Upper lobe of right lung (tissue), 1 donor: ENCODE measurements around the gene CXCR4. TPM values are rescaled to one million over a fixed set of nuclear protein-coding genes. Genes with fewer than 3 reads are reported as not detected.
"Not testable (repeated sequence)": the region's sequence is repeated elsewhere in the genome, so short reads cannot be mapped to it uniquely, and the experiment has no call there.

Experiments used
- ATAC-seq: fragments of 200-7000 bp; cut with Tn5 transposase; one replicate; pipeline ENCODE4 v1.9.1; 2020; ENCODE audit warnings: mild to moderate bottlenecking, moderate library complexity
- DNase-seq: peaks from one replicate; pipeline ENCODE4 v3.0.0-alpha.2; 2020
- H3K27ac ChIP-seq: fragments of 200-600 bp; one replicate; pipeline ENCODE4 v1.8.0; 2022
- H3K27me3 ChIP-seq: fragments of 200-600 bp; one replicate; pipeline ENCODE4 v1.8.0; 2022; ENCODE audit warnings: mild to moderate bottlenecking
- H3K36me3 ChIP-seq: fragments of 200-600 bp; one replicate; pipeline ENCODE4 v1.8.0; 2022
- H3K4me1 ChIP-seq: fragments of 200-600 bp; one replicate; pipeline ENCODE4 v1.8.0; 2022
- H3K4me3 ChIP-seq: fragments of 200-600 bp; one replicate; pipeline ENCODE4 v1.8.0; 2022; ENCODE audit warnings: mild to moderate bottlenecking
- H3K9me3 ChIP-seq: fragments of 200-600 bp; one replicate; pipeline ENCODE4 v1.8.0; 2022
- intact Hi-C: fragments of 100-400 bp; cut with DNase I; formaldehyde crosslinking; loops from one replicate; pipeline ENCODE4 v1.11.0; 2022
- total RNA-seq: library from RNA; stranded (reverse); fragmentation: NEBNext Ultra II Directional; extraction: Animal tissue kit (Norgen Biotek cat#: 25700); gene quantifications from one replicate; pipeline ENCODE4 v1.2.1, GENCODE V29; 2021
- TF ChIP-seq, protein P1 (sequence below): fragments of 200-600 bp; IDR thresholded peaks from one replicate; pipeline ENCODE4 v1.8.0; 2022; ENCODE audit warnings: antibody characterized with exemption
- donor health status: DM: no; HTN: yes; CAD: no; lungs with severe emphysema.

The CXCR4 gene
- total RNA-seq, 1 donor from 2014 or later: 45.2 TPM

DNA sequence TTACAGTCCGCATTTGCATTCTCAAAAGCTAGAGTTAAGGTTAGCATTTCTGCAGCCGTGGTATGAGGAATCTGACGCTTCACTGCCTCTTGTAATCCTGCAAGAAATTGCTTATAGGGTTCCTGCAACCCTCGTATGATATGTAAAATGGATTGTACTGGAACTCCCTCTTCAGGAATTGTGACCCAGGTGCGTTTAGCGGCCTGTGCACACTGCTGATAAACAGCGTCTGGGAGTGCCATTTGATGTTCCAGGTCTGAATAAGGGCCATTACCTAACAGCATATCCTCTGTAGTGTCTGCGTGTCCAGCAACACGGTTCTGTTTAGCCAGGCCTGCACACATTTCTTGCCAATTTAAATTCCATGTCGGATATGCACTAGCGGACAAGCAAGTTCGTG is 42.5 kb downstream of the CXCR4 start:
- no peak for DNase-seq

DNA sequence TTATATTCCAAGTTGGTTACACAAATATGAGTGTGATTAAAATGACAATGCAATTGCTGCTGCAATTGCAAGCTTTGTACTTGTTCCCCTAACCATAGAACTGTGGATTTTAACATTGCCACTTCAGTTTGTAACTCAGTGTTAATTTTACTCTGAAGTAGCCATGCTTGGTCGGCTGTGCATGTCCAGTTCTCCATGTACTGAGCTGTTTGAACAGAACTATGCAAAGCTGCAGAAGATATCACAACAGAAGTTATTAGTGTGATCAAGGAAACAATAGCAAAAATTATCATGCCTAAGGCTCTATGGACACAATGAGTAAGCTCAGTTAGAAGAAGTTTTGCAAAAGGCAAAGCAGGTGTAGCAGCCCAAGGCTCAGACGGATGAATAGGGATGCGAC is 45.3 kb downstream of the CXCR4 start:
- Histone ChIP-seq H3K4me3 (no peak overlapping the region), H3K9me3 (no peaks in the 10 kb centered on the region), H3K27me3 (no peaks in the 10 kb centered on the region), H3K36me3 (no peaks in the 10 kb centered on the region), H3K27ac (no peak overlapping the region), H3K4me1 (no peaks in the 10 kb centered on the region)
- ATAC-seq (no peak), DNase-seq (no peak)
- intact Hi-C loops: no loop called here
- TF ChIP-seq, protein P1, sequence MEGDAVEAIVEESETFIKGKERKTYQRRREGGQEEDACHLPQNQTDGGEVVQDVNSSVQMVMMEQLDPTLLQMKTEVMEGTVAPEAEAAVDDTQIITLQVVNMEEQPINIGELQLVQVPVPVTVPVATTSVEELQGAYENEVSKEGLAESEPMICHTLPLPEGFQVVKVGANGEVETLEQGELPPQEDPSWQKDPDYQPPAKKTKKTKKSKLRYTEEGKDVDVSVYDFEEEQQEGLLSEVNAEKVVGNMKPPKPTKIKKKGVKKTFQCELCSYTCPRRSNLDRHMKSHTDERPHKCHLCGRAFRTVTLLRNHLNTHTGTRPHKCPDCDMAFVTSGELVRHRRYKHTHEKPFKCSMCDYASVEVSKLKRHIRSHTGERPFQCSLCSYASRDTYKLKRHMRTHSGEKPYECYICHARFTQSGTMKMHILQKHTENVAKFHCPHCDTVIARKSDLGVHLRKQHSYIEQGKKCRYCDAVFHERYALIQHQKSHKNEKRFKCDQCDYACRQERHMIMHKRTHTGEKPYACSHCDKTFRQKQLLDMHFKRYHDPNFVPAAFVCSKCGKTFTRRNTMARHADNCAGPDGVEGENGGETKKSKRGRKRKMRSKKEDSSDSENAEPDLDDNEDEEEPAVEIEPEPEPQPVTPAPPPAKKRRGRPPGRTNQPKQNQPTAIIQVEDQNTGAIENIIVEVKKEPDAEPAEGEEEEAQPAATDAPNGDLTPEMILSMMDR: no peak

More for the DNA sequence above, 42.5 kb downstream of the CXCR4 start:
- no peak overlapping the region for H3K4me3 ChIP-seq
- no peaks in the 10 kb centered on the region for H3K27me3 ChIP-seq
- intact Hi-C loops: no loop called here
- no peak overlapping the region for H3K27ac ChIP-seq
- H3K4me1 ChIP-seq: no peaks in the 10 kb centered on the region
- TF ChIP-seq, protein P1: no peak
- H3K9me3 ChIP-seq: no peaks in the 10 kb centered on the region
- no peak for ATAC-seq
- H3K36me3 ChIP-seq: no peaks in the 10 kb centered on the region

DNA sequence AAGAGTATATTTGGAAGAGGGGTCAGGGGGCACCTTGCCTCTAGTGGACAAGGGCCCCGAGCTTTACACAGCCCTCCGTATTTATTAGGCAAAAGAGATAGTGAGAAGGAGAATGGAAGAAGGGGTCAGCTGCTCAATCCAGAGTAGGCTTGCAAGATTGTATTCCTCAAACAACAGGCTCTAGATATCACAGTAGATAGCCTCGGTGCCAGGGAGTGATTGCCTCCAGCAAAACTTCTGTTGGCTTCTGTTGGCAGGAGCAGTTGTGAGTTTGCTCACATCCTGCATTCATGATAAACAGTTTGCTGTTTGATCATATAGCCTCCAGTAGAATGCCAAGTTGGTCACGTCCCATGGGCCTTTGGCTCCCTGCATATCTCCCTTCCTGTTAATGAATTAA is 46.1 kb downstream of the CXCR4 start:
- H3K27ac ChIP-seq, intact Hi-C loops, H3K36me3 ChIP-seq, H3K4me3 ChIP-seq, H3K9me3 ChIP-seq, DNase-seq, H3K27me3 ChIP-seq, H3K4me1 ChIP-seq, ATAC-seq: not testable (repeated sequence)

DNA sequence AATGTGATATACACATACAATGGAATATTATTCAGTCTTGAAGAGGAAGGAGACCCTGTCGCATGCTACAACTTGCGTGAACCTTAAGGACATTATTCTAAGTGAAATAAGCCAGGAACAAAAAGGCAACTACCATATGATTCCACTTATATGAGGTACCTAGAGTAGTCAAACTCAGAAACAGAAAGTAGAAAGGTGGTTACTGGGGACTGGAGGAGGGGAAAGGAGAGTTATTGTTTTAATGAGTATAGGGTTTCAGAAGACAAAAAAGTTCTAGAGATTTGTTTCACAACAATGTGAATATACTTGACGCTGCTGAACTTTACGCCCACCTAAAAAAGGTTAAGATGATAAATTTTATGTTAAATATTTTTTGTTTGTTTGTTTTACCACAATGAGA is 47.0 kb downstream of the CXCR4 start:
- ATAC-seq (no peak), DNase-seq (no peak)
- no peaks in the 10 kb centered on the region for H3K4me1 ChIP-seq
- TF ChIP-seq, protein P1: no peak
- H3K27me3 ChIP-seq: no peaks in the 10 kb centered on the region
- no peaks in the 10 kb centered on the region for H3K9me3 ChIP-seq
- no peak overlapping the region for H3K4me3 ChIP-seq
- no peak overlapping the region for H3K27ac ChIP-seq
- H3K36me3 ChIP-seq: no peaks in the 10 kb centered on the region
- intact Hi-C loops: no loop called here

DNA sequence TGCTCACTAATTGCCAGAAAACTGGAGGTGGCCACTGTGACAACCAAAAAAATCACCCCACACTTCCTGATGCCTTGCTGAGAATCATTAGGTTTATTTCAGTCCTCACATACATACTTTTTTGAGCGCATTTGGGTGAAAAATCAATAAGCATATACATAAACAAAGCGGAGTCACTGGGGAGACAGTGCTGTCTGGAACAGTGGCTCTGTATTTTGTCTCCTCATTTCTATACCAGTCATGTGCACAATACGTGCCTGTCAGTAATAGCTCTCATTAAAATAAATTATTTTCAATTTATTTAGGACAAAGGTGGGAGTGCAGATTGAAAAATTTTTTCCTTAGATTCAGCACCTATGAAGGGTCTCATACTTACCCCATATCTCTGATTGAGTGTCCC is 48.2 kb downstream of the CXCR4 start:
- Histone ChIP-seq H3K4me3 (no peak overlapping the region), H3K27ac (no peak overlapping the region), H3K9me3 (no peaks in the 10 kb centered on the region), H3K4me1 (no peaks in the 10 kb centered on the region), H3K27me3 (no peaks in the 10 kb centered on the region), H3K36me3 (no peaks in the 10 kb centered on the region)
- intact Hi-C loops: no loop called here
- DNase-seq (no peak), ATAC-seq (no peak)
- TF ChIP-seq, protein P1: no peak

DNA sequence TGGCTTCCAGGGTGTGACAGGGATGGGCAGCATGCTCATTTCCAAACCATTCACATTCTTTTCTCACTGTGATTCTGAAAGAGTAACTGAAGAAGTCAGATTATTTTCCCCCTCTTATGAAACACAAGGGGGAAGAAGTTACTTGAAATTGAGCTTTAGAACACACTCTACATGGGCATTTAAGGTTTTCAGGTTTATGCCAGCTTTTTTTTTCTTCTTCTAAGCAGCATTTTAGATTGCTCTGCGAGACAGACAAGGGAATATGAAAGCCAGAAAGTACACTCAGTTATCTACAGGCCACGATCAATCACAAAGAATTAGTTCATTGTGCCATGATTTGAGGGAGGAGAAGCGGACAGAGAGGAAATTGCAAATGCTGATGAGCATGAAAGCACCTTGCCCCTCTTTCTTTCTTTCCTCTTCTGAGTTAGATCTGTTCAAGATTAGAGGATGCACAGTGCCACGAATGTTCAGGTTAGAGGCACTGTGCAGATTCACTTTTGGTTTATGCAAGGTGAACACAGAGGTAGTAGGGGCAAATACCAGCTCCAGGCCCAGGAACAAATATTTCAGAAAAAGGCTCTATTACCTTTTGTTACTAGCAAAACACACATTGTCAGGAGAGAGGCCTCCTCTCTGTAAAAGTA is 49.2 kb downstream of the CXCR4 start:
- no peak overlapping the region for H3K27ac ChIP-seq
- TF ChIP-seq, protein P1: no peak
- H3K4me1 ChIP-seq: no peaks in the 10 kb centered on the region
- H3K36me3 ChIP-seq: no peaks in the 10 kb centered on the region
- ATAC-seq (no peak), DNase-seq (no peak)
- H3K4me3 ChIP-seq: no peak overlapping the region
- intact Hi-C loops: no loop called here
- no peaks in the 10 kb centered on the region for H3K9me3 ChIP-seq
- no peaks in the 10 kb centered on the region for H3K27me3 ChIP-seq
